GM10847 (cell line): ENCODE measurements around the gene CYP2W1.

Source experiments
- POLR2A ChIP-seq: IDR thresholded peaks from 2 replicates; pipeline ENCODE4 v1.6.1; 2011; ENCODE audit not compliant: insufficient read length; ENCODE audit errors: extremely low read depth

The CYP2W1 gene

DNA sequence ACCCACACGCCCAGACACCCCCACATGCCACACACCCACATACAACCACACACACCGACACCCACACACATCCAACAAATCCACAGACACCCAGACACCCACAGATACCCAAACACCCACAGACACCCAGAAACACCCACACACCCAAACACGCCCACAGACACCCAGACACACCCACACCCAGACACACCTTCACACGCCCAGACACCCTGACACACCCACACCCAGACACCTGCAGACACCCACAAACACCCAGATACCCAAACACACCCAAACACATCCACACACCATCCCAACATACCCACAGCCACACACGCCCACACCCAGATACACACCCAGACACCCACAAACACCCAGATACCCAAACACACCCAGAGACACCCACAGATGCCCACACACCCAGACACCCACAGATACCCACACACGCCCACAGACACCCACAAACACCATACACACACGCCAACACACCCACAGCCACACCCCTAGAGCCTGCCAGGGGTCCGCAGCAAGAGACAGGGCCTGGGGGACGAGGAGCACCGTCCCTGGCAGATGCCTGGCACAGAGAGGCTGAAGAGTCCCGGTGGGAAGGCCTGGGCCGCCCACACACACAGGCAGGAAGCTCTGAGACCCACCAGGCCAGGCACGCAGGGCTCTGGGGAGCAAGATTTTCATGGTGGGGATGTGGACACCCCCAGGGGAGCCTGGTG, 28.5 kb downstream of the CYP2W1 start:
- TF ChIP-seq POLR2A = no peak

DNA sequence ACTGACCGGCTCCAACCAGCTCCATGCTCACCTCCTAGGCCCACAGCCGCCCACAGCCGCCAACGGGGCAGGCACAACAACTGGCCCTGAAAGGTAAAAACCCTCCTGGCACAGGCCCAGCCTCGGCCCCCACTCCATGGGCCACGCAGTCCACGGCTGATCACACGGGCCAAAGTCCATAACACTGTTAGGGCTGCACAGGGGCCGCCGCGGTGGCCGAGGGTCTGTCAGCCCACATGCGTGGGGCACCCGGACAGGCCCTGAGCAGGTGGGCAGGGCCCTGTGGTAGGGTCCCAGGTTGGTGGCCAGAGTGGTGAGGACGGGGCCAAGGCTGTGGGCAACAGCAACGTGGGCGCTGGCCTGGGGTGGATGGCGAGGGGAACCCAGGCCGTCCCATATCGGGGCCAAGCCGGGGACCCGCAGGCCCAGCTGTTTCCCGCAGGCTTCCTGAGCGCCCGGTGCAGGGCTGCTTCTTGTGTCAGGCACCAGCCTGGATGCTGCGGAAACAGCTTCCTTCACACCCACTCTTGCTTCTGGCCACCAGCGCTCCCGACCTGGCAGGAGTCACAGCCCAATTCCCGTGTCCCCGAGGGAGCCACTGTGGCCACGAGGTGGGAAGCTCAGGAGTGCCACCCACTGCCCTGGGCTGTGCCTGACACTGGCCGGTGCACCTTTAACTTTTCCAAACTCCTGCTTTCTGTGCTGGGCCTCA, 29.2 kb downstream of the CYP2W1 start:
- TF ChIP-seq POLR2A = no peak

DNA sequence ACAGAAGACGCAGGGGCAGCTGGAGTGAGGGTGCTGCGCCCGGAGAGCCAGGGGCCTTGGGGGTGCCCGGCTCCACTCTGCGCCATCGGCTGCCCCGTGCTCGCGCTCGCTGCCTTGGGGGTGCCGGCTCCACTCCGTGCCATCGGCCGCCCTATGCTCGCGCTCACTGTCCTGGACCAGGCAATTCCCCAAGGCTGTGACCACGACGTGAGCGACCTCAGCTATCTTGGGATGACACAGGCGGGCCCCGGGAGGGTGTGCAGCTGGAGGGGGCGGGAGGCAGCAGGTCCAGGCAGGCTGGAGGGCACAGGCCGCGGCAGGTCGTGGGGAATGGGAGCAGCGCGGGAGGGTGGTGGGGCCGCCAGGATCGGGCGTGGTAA, 29.7 kb downstream of the CYP2W1 start:
- TF ChIP-seq POLR2A = no peak

DNA sequence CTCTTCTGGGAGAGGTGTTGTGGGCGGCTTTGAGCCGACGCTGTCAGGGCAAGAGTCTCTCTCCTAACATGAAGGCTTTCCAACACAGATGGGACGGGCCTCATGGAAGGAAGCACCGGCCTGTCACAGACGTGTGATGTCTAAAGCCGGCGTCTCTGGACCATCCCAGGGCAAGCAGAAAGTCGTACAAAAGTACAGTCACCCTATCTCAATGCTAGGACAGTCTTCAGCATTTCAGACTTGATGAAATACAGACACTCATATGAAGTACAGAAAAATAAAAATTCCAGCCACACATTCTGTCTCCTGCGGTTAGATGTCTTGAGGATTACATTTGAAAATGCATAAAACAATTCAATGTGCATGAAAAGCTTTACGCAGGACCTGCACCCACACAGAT, 30.6 kb downstream of the CYP2W1 start:
- no peak for TF ChIP-seq POLR2A

DNA sequence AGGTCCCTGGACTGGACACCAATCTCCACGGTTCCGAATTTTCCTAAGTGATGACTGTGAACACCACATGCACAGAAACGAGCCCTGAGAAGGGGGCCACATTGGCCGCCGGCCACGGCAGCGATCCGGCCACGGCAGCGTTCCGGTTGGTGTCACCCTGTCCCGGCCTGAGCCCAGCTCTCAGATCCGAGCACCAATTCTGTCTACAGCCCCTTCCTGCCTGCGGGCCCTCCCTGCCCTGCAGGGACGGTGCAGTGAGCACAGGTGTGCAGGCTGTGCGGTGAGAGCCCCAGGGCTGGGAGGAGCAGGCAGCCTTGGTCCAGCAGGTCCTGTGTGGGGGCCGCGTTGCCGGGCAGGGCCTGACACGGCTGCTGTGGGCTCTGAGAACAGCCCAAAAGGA, 31.7 kb downstream of the CYP2W1 start:
- no peak for TF ChIP-seq POLR2A

DNA sequence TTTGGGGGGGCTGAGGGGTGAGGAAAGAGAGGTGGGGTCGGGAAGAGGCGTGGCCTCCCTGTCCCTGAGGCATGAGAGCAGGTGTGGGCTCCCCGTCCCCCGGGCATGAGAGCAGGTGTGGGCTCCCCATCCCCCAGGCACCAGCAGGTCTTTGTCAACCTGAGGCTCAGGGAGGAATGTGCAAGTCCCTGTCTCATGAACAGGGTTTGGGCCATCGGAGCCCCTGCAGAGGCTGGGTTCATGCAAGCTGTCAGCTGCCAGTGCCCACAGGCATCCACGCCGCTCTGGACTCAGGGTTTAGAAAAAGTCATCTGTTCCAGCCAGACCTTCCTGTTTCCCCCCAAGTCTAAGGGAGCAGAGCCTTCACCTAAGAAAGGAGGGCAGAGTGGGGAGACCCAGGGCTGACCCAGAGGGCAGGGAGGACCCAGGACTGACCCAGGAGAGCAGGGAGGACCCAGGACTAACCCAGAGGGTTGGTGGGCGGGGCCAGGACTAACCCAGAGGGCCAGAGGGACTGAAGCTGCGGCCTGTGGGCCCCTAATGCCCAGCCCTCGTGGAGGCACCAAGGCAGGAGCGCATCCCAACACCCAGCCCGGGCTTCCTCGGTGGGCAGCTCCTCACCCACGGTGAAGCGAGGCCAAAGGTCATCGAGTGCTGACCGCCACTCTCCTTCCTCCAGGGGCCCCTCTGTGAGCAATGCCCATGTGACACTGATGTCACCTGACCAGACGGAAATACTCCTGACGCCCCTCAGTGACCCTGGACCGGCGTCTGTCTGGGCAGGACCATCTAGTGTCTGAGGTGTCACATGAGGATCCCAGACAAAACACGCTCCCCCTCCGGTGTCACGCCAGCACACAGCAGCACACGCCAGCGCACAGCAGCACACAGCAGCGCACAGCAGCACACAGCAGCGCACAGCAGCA, 32.5 kb downstream of the CYP2W1 start:
- TF ChIP-seq POLR2A = no peak

DNA sequence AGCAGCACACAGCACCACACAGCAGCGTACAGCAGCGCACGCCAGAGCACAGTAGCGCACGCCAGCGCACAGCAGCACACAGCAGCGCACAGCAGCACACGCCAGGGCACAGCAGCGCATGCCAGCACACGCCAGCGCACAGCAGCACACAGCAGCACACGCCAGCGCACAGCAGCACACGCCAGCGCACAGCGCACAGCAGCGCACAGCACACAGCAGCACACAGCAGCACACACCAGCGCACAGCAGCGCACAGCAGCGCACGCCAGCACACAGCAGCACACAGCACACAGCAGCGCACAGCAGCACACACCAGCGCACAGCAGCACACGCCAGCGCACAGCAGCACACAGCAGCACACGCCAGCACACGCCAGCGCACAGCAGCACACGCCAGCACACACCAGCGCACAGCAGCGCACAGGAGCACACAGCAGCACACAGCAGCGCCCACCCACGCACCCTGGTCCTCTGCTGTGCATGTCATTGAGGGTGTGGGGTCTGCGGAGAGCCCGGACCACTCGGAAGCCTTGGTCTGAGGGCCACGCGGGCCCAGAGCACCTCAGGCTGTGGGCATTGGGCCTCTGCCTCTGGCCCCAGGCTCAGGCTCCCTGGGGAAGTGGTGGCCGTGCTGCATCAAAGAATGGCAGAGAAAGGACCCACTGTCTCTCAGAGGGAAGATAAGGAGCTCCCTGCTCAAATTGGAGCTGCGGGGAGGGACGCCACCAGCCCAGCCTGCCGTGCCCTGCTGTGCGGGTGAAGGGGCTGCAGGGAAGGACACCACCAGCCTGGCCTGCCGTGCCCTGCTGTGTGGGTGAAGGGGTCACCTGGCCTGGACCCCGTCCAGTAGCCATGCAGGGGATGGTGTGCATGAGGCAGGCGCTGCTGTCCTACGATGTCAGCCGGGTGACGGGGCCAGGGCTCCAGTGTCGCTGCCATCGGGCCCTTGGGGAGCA, 33.9 kb downstream of the CYP2W1 start:
- TF ChIP-seq POLR2A = no peak

DNA sequence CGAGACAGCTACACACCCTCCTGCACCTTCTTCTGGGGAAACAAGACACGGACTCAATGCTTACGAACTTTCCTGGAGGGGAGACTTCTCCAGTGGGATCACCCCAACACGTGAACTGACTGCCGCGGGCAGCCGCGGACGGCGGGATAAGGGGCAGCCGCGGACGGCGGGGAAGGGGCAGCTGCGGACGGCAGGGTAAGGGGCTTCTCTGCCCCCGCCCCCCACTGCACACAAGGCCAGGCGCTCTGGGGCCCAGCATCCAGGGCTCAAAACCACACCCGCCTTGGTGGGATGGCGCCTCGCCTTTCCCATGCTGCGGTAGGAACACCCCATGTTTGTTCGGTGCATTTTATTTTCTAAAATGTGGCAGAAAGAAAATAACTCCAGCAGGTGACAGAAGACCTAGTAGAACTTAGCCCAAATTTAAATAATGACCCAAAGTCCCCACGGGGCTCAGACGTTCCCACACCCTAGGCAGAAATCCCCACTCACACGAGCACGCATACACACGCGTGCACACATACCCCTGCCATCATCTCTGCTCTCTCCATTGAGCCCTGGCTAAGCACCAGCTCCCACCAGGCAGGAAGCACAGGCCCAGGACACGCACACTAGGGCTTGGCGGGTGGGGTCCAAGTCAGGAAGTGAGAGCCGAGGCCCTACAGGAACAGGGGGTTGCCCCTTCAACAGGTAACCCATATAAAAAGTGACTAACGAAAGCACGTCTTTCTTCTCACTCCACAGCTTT, 34.8 kb downstream of the CYP2W1 start:
- no peak for TF ChIP-seq POLR2A

DNA sequence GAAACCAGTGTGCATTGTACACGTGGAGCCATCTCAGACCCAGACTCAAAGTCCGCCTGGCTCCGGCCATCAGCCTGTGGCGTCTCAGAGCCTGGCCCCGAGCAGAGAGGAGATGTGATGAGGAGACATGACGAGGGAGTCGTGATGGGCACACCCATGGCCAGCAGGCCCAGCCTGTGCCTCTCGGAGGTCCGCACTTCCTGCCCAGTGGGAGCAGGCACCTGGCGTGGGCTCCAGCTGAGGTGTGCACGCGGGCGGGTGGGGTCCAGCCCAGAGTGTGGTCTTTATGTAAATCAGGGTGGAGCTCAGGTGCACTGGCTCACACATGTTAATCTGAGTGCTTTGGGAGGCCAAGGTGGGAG, 35.3 kb downstream of the CYP2W1 start:
- no peak for TF ChIP-seq POLR2A

DNA sequence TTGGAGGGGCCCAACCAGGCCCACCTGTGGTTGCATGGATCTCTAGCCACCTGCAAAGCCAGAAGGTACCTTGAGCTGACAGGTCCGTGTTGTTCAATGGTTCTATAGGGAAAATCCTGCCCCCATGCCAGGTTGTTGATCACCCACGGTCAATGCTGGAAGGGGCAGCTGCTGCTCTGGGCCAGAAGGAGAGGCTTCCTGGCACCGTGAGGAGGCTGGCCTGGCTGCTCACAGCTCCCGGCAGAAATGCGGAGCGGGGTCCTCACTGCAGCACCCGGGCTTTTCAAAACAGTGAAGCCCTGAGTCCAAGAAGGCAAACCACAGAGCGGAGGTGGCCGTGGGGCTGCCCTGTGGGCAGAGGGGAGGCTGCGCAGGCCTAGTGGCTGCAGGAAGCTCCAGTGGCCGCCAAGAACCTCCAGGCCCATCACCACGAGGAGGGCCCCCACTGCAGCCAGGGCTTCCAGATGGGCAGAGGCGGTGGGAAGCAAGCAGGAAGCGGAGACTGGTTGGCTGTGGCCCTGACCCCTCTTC, 36.3 kb downstream of the CYP2W1 start:
- TF ChIP-seq POLR2A = no peak

DNA sequence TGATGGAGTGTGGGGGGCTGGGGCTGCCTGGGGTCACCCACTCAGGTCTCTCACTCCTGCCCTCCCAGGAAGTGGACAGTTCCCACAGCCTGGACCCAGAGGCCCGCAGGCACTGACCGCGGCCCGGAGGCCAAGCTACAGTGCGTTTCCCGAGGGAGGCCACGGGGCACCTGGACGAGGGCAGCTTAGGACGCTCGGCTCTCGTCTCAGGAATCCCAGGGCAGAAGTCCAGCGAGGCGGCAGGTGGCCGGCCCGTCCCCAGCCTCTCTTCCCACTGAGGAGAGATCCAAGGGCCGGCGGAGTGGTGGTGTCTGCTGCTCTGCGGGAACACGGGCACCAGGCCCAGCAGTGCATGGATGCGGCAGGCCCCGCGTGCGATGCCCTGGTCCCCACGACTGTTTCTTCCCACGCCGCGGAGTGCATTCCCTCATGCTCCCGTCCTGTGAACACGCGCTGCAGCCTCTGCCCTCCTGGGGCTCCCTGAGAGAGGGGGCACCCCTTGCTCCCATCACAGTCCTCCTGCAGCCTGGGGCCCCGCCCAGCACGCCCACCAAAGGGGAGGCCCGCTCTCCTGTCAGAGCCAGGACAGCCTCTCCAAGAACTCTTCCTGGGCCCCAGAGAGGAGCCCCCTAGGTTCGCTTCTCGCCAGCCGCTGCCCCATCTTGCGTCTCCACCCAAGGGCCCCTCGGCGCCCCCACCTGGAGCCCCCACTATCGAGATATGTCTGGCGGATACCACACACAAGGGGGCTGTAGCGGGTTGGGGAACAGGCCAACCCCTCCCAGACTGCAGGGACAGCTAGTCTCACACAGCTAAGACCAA, 37.0 kb downstream of the CYP2W1 start:
- TF ChIP-seq POLR2A = no peak

DNA sequence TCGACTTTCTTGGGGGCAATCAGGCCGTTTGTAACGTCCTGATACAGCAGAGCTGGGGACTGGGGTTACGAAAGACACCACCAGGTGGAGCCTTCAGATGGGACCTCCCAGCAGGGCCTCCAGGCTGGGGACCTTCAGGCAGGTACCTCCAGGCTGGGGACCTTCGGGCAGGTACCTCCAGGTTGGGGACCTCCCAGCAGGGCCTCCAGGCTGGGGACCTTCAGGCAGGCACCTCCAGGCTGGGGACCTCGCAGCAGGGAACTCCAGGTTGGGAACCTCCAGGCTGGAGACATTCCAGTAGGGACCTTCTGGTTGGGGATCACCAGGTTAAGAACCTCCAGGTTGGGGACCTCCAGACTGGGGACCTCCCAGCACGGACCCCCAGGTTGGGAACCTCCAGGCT, 37.9 kb downstream of the CYP2W1 start:
- no peak for TF ChIP-seq POLR2A

DNA sequence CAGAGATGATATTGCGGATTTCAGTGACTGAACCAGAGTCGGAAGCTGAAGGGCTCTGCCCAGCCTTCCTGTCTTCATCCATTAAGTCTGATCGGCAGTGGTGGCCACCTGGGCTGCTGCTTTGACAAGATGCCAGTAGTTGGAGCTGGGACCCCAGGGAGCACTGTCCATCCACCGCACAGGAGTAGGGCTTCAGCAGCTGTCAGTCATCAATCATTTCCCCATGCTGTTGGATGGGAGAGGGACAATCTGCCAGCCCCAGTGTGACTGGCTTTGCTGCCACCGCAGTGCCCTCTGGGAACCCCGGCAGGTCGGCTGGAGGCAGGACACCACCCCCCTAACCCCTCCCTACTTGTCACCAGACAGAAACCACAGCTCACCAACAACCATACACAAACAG, 38.4 kb downstream of the CYP2W1 start:
- no peak for TF ChIP-seq POLR2A
